Ecto neural progenitor cell (in vitro differentiated cells): ENCODE data around the gene ANKRD16.
A peak's percentile ranks its signal among the peaks of the same experiment; 100 is the strongest.
"Not testable (repeated sequence)": the region's sequence is repeated elsewhere in the genome, so short reads cannot be mapped to it uniquely, and the experiment has no call there.

Experiments
- DNase-seq: peaks from one replicate; pipeline ENCODE4 v3.0.0-alpha.2; 2018; ENCODE audit warnings: low spot score

The ANKRD16 gene

DNA sequence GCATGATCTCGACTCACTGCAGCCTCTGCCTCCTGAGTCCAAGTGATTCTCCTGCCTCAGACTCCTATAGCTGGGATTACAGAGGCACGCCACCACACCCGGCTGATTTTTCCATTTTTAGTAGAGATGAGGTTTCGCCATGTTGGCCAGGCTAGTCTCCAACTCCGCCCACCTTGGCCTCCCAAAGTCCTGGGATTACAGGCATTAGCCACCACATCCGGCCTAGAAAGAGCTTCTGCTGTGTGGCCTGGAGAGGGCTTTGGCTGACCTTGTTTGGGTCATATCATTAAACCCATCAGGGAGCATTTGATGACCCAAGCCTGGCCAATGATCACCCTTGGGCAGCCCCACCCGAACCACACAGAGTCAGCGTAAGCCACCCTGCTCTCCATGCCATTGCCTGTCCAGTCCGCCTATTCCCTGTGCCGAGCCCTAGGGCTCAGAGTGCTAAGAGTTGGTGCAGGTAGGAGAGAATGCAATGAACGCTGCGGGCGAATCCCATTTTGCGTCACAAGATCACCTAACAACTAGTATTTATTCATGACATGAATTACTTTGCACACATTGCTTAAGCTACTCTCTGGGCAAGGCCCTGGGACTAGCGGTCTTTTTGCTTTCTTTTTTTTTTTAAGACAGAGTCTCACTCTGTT, 54.1 kb downstream of the ANKRD16 start:
- DNase-seq, result no peak

GRCh38 chr10:5833814-5834213, 55.9 kb downstream of the ANKRD16 start:
- no peak for DNase-seq

GRCh38 chr10:5832946-5833345, 56.7 kb downstream of the ANKRD16 start:
- DNase-seq, result no peak

DNA sequence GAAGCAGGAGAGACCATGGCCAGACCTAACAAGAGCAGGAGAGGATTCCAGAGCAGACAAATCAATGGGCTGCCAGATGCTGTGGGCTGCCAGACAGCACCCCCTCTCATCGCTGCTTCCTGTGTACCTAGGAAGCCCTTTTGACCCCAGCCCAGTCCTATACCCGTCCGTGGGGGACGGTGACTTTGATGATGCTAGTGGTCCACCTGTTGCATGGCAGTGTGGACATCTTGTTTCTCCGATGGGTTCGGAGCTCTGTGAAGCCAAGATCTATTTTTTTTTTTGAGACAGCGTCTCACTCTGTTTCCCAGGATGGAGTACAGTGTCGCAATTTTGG, 58.3 kb downstream of the ANKRD16 start:
- DNase-seq, result peak; percentile 30

DNA sequence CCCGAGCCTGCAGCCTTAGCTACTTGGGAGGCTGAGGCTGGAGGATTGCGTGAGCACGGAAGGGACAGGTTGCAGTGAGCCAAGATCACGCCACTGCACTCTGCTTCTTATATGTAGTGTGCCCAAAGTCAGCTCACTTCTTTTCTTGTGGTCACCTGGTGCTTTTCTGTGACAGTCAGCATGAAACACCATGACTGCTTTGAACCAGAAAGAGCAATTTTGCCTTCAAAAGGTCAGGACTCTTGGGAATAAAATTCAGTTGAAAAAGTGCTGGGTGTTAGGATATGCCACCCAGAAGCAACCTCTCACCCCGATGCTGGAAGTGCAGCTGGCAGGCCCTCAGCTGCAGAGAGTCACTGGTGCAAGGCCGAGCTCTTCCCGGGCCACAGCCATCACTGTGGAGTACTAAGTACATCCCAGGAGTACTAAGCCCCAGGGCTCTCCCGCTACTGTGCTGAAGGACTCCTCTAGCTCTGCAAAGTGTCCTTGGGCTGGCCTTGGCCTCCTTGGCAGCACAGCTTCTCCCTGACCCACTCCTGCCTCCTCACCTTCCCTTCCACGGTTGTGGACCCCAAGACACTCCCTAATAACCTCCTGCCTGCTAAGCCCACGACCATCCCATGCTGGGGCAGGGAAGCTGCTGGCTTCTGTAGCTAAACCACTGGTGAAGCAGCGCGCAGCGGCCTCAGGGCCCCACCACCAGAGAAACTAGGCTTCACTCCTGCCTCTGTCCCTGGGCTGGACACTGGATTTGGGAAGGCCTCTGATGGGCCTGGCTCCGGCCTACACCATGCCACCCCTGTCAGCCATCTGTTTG, 58.9 kb downstream of the ANKRD16 start:
- DNase-seq, result no peak

DNA sequence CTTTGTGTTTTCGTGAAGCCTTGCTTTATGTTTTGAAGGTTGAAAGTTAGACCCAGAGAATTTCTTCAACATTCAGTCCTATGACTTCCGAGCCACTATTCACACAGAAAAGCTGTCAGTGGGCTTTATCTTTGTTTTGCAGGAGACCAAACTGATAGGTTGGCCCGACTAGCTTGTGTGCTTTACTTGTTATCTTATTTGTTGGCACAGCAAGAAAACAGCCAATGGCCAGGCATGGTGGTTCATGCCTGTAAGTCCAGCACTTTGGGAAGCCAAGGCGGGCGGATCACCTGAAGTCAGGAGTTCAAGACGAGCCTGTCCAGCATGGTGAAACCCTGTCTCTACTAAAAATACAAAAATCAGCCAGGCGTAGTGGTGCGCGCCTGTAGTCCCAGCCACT, 60.4 kb downstream of the ANKRD16 start:
- no peak for DNase-seq

GRCh38 chr10:5828725-5829124, 61.0 kb downstream of the ANKRD16 start:
- no peak for DNase-seq

DNA sequence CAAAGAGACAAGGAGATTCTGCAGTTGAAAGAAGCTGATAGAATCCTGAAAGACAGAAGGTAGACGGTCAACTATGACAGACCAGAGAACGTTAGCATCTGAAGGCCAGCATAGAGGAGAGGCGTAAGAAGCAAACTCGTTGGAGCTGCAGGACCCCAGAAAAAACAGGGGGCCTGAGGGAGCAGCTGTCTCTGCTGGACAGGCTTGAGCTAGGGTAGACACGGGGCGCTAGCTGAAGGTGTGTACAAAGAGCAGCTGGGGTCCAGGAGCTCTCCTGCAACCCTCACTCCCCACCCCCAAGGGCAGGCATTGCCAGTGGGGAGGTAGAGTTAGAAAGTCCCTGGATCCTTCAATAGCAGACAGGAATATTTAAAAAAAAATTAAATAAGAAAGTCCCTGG, 61.9 kb downstream of the ANKRD16 start:
- no peak for DNase-seq

DNA sequence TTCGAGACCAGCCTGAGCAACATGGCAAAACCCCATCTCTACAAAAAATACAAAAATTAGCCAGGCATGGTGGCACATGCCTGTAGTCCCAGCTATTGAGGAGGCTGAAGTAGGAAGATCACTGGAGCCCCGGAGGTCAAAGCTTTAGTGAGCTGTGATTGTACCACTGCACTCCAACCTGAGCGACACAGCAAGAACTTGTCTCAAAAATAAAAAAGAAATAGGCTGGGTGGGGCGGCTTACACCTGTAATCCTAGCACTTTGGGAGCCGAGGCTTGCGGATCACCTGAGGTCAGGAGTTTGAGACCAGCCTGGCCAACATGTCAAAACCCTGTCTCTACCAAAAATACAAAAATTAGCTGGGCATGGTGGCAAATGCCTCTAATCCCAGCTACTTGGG, 63.2 kb downstream of the ANKRD16 start:
- DNase-seq, result not testable (repeated sequence)

GRCh38 chr10:5818894-5819293, 70.8 kb downstream of the ANKRD16 start:
- no peak for DNase-seq

DNA sequence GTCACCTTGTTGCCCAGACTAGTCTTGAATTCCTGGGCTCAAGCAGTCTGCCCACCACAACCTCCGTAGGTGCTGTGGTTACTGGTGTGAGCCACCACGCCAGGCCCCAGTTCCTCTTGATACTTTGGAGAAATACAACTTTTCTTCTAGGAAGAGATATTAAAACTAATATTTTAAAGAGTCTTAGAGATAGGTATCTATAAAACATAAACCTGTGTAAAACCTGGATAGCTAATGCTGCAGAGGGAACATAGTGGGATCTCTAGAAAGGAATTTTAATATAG, 71.7 kb downstream of the ANKRD16 start:
- no peak for DNase-seq

DNA sequence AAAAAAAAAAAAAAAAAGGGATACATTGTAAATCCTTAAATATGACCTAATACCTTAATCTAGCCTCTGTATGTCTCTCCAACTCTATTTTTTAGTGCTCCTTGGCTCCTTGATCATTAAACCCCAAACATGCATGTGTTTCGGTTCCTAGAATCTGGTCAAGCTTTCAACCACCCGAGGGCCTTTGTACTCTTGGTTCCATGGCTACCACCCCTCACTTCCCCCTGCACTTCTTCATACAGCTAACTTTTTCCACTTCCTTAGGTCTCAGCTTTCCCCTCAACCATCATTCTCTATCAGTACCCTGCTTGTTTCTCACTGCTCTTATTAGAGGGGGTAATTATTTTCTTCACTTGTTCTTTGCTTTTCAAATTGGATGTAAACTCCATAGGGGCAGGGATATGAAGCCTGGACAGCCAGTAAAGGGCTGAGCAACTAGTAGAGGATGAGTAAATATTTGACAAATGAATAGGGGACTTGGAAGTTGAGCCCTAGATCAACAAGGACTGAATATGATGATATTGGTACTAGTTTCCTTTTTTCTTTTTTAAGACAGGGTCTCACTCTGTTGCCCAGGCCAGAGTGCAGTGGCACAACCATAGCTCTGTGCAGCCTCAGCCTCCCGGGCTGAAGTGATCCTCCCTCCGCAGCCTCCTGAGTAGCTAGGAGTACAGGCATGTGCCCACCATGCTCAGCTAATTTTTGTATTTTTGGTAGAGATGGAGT, 72.2 kb downstream of the ANKRD16 start:
- DNase-seq, result no peak

- DNase-seq, result no peak
These were observed 73.5 kb downstream of the ANKRD16 start for GRCh38 chr10:5816170-5816569.

DNA sequence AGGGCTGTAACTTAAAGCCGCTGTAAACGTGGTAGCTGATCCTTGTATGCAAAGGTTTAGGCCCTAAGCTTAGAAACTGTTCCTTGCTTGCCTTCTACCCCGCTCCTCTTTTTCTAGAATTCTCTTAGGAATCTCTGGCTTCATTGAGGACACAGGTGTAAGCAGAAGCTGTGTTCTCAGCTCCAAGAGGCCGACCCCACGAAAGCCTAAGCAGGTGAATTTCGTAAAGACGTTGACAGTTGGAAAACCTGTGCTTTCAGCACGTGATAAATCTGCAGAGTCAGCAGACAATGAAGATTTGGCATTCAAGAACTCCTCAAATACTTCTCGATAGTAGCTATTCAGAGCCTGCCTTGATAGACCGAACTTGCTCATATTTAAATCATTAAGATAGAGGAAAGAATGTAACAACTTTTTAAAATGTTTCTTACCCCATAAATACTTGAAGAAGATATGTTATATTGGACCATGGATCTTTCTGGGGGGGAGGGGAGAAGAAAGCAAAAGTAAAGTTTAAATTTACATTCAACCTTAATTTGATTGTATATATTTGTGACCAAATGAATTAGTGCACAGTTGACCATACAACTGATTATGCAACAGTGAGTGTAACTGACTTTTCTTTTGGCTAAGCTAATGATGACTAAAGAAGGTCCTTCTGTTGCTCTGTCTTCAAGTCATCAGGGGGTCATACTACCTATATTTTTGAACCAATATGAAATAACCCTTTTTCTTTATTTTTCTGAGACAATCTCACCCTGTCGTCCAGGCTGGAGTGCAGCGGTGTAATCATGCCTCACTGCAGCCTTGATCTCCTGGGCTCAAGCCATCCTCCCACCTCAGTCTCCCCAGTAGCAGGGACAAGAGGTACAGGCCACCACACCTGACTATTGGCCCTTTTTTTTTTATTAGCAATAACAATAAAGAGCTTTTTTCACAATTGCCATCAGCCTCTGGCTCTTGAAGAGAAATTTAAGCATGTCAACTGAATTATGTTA, 75.3 kb downstream of the ANKRD16 start:
- DNase-seq, result no peak

DNA sequence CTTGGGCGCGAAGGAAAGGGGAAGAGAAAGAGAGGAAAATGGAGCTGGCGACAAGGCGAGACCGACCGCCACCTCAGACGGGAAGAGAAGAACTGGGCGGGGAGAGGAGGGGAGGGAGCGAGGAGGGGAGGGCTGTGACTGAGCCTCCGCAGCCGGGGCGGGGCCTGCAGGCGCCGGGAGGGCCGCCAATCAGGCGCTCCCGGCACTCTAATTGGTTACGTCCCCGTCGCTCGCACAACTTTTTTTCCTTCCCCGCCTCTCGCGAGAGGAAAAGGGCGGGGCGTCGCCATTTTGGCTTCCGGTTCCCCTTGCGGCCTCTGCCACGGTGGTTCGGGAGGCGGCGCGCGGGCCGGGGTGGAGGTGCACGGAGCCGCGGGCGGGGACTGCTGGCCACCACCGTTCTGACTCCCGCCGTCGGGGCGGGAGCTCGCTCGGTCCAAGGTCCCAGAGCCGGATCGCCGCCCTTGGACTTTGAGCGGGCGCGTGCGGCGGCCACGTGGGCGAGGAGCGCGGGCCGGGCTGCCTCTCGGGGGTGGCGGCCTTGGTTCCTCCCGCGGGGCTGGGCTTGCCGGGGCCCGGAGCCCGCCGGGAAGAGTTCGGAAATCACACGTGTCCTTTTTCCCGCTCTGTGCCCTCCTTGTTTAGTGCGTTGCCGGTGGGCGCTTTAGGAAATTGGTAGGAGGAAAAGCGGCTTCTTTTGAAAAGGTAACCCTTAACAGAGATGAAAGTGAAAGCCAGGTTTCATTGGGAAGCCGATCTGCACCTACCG, 76.2 kb downstream of the ANKRD16 start, which contains the start of gene GDI2:
GDI2 (minus strand) TSS at position 94 of the 769 bp plus-strand sequence. CDS start 176 bp downstream, outside the sequence.
- DNase-seq, result peak; percentile 97

DNA sequence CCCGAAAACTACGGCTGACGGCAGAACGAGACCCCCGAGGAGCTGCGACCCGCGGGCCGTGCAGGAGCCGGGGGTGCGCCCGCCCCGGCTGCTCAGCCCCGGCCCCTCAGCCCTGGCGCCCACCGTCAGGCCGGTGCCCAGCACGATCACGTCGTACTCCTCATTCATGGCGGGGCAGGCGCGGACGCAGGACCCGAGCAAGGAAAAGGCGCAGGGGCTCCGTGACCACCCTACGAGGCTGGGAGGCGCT, 76.7 kb downstream of the ANKRD16 start:
- no peak for DNase-seq

GRCh38 chr10:5812283-5813090, 77.2 kb downstream of the ANKRD16 start:
- peak; percentile 74 for DNase-seq
